PFSK-1 (cell line): ENCODE measurements around the gene AR.

Experiments
- FOXP2 ChIP-seq: optimal IDR thresholded peaks from 2 replicates; pipeline ENCODE3; 2011; ENCODE audit warnings: borderline replicate concordance, control low read depth, inconsistent platforms; ENCODE audit not compliant: insufficient read depth; ENCODE audit errors: extremely low read length, extremely low read depth
- POLR2AphosphoS5 ChIP-seq: IDR thresholded peaks from 2 replicates; pipeline ENCODE4 v1.6.1; 2012; ENCODE audit warnings: low read depth, mild to moderate bottlenecking, control low read depth, low read length, moderate library complexity
- SIN3A ChIP-seq: IDR thresholded peaks from 2 replicates; pipeline ENCODE4 v1.6.1; 2012; ENCODE audit warnings: mild to moderate bottlenecking, low read length, moderate library complexity, borderline replicate concordance; ENCODE audit not compliant: insufficient read depth
- TAF1 ChIP-seq: IDR thresholded peaks from 2 replicates; pipeline ENCODE4 v1.6.1; 2012; ENCODE audit warnings: low read length, control low read depth, borderline replicate concordance; ENCODE audit not compliant: insufficient read depth
- TF ChIP-seq, protein P1 (sequence below), 2 experiments: IDR thresholded peaks; 2 replicates each; pipeline versions ENCODE4 v1.6.1 to v1.8.0; 2011 to 2012; ENCODE audit warnings: low read depth in 2 of 2, low read length in 2 of 2, control low read depth in 1 of 2, inconsistent platforms in 1 of 2, mild to moderate bottlenecking in 1 of 2, moderate library complexity in 1 of 2; ENCODE audit not compliant: insufficient read depth in 1 of 2

AR gene

DNA sequence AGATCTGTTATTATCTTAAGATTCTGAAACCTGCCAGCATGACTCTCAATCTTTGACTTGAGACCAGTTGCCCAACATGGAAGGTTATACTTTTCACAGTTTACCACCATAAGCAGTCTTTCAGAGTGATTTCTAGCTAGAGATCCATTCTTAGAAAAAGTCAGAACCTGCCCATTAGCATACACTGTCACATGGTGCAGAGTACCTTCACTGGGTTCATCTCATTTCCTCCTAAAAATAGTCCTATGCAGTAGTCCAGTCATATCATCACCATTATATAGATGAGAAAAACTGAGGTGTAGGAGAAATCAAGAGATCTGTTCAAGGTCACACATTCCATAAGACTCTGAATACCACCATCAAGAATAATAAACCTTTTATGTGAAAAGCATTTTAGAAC is 153.6 kb downstream of the AR start:
- TF ChIP-seq, protein P1, sequence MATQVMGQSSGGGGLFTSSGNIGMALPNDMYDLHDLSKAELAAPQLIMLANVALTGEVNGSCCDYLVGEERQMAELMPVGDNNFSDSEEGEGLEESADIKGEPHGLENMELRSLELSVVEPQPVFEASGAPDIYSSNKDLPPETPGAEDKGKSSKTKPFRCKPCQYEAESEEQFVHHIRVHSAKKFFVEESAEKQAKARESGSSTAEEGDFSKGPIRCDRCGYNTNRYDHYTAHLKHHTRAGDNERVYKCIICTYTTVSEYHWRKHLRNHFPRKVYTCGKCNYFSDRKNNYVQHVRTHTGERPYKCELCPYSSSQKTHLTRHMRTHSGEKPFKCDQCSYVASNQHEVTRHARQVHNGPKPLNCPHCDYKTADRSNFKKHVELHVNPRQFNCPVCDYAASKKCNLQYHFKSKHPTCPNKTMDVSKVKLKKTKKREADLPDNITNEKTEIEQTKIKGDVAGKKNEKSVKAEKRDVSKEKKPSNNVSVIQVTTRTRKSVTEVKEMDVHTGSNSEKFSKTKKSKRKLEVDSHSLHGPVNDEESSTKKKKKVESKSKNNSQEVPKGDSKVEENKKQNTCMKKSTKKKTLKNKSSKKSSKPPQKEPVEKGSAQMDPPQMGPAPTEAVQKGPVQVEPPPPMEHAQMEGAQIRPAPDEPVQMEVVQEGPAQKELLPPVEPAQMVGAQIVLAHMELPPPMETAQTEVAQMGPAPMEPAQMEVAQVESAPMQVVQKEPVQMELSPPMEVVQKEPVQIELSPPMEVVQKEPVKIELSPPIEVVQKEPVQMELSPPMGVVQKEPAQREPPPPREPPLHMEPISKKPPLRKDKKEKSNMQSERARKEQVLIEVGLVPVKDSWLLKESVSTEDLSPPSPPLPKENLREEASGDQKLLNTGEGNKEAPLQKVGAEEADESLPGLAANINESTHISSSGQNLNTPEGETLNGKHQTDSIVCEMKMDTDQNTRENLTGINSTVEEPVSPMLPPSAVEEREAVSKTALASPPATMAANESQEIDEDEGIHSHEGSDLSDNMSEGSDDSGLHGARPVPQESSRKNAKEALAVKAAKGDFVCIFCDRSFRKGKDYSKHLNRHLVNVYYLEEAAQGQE (IDR thresholded peaks at IDR 0.05; ENCODE audit: insufficient read depth in 1 of 2, low read depth in 2 of 2, low read length in 2 of 2): no peak
- TF ChIP-seq FOXP2: no peak
- TF ChIP-seq SIN3A: no peak
- no peak for TF ChIP-seq TAF1
- no peak for TF ChIP-seq POLR2AphosphoS5

DNA sequence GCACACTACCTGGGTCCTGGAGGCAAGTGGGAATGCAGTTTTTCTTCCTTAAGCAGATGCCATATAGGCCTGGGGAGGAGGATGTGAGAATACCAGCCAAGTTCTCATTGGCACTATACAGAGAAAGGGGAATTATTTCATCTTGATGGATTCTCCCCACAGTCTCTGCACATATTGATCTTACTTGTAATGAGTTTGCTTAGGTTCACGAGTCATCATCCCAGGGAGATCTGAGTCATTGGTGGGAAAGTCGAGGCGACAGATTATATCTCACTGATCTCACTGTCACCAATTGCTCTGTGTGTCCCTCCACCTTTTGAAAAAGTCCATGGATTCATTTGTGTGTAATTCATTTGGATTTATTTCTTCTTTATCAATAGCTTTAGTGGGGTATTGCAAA is 156.8 kb downstream of the AR start:
- no peak for TF ChIP-seq FOXP2

DNA sequence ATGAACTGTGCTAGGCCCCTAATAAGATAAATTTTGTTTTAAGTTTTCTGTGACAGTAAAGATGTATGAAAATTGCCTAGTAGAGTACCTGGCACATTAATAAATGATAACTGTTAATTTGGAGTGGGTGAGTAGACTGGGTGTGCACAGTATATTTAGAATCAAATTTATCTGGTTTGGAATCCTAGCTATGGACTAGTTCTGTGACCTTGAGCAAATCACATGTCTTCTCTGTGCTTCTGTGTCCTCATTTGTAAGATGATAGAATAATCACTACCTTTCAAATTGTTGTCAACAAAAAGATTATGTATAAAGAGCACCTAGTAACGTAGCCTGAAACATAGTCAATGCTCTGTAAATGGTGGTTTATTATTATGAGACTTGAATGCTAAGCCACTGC is 170.2 kb downstream of the AR start:
- no peak for TF ChIP-seq POLR2AphosphoS5
- no peak for TF ChIP-seq SIN3A
- TF ChIP-seq FOXP2: no peak
- TF ChIP-seq, protein P1 (IDR thresholded peaks at IDR 0.05; ENCODE audit: insufficient read depth in 1 of 2, low read depth in 2 of 2, low read length in 2 of 2): no peak
- no peak for TF ChIP-seq TAF1

DNA sequence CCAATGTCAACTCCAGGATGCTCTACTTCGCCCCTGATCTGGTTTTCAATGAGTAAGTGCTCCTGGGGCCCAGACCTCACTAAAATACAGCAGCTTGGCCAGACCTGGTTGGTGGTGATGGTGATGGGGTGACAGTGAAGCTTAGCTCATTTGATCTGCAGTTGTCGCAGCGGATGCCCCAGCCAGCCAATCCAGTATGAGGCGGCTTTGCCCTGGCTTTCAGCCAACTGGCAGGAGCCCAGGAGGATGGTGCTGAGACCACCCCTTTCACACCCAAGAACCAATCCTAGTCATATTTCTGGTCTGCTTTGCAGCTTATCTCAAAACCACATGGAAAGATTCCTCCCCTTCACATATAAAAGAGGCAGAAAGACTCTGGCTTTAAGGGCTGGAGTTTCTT is 173.8 kb downstream of the AR start:
- TF ChIP-seq SIN3A (no peak), TAF1 (no peak), FOXP2 (no peak), POLR2AphosphoS5 (no peak)
- TF ChIP-seq, protein P1 (IDR thresholded peaks at IDR 0.05; ENCODE audit: insufficient read depth in 1 of 2, low read depth in 2 of 2, low read length in 2 of 2): no peak

DNA sequence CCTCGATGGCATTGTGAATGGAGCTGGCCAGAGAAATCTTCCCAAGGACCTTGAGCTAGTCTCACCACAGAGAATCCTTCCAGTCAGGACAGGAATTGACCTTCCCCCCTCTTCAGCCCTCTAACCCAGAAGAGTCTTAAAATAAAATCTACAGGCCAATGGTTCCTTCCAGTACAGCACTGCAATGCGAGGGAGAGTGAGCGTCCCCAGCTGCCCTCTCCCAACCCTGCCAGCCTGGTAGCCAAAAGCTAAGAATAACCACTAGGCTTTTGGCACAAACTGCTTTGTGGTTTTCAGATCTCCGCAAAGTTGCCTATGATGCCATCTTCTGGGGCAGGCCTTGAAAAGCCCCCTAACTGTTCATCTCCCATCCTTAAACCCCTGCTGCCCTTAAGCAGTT is 175.1 kb downstream of the AR start:
- TF ChIP-seq, protein P1 (IDR thresholded peaks at IDR 0.05; ENCODE audit: insufficient read depth in 1 of 2, low read depth in 2 of 2, low read length in 2 of 2): no peak
- TF ChIP-seq POLR2AphosphoS5 (no peak), FOXP2 (no peak), SIN3A (no peak), TAF1 (no peak)

DNA sequence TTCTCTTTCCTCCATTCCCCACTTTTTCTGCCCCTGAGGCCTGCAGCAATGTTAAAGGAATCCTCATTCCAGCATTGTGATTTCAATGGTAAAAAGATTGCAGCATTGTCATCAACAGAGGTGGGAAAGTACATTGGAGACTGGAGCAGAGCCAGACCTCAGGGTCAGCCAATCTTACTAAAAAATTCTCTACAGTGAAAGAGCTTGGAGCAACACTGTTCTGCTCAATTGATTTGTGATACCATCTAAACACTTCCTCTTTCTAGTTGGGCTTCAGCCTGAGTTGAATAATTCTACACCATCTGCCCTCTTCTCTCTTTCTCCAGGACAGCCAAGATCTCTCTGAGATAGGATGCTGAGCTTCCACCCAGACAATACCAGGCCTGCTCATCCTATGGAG is 176.5 kb downstream of the AR start:
- TF ChIP-seq, protein P1 (IDR thresholded peaks at IDR 0.05; ENCODE audit: insufficient read depth in 1 of 2, low read depth in 2 of 2, low read length in 2 of 2): no peak
- no peak for TF ChIP-seq SIN3A
- no peak for TF ChIP-seq POLR2AphosphoS5
- TF ChIP-seq FOXP2: no peak
- TF ChIP-seq TAF1: no peak
